WTC11 (cell line): Measurements from ENCODE around the gene TMEM143.

ENCODE experiments used
- ATF3 ChIP-seq: sonication (generic); formaldehyde crosslinking; conservative IDR thresholded peaks from 2 replicates; pipeline ENCODE4 v1.8.1; 2022; ENCODE audit warnings: mild to moderate bottlenecking, missing genetic modification reagents
- CTCF ChIP-seq: fragments of 200-600 bp; IDR thresholded peaks from 2 replicates; pipeline ENCODE4 v1.8.0; 2022; ENCODE audit warnings: antibody characterized with exemption
- E2F1 ChIP-seq: sonication (generic); formaldehyde crosslinking; IDR thresholded peaks from 2 replicates; pipeline ENCODE4 v1.8.0; 2022; ENCODE audit warnings: mild to moderate bottlenecking, missing genetic modification reagents
- FOXK1 ChIP-seq: sonication (generic); formaldehyde crosslinking; IDR thresholded peaks from 2 replicates; pipeline ENCODE4 v1.8.0; 2022; ENCODE audit warnings: mild to moderate bottlenecking, moderate library complexity, missing genetic modification reagents
- JUN ChIP-seq: sonication (generic); formaldehyde crosslinking; IDR thresholded peaks from 2 replicates; pipeline ENCODE4 v1.8.0; 2023; ENCODE audit warnings: mild to moderate bottlenecking, missing genetic modification reagents
- TP53 ChIP-seq: sonication (generic); formaldehyde crosslinking; IDR thresholded peaks from 2 replicates; pipeline ENCODE4 v1.8.1; 2023; ENCODE audit warnings: mild to moderate bottlenecking, missing genetic modification reagents
- USF2 ChIP-seq: sonication (generic); formaldehyde crosslinking; IDR thresholded peaks from 2 replicates; pipeline ENCODE4 v1.8.1; 2023; ENCODE audit warnings: mild to moderate bottlenecking, missing genetic modification reagents, moderate library complexity
- TF ChIP-seq, protein P1 (sequence below): sonication (generic); formaldehyde crosslinking; IDR thresholded peaks from 2 replicates; pipeline ENCODE4 v1.8.0; 2023; ENCODE audit warnings: mild to moderate bottlenecking, missing genetic modification reagents
- TF ChIP-seq, protein P2 (sequence below): sonication (generic); formaldehyde crosslinking; IDR thresholded peaks from 2 replicates; pipeline ENCODE4 v1.8.0; 2022; ENCODE audit warnings: mild to moderate bottlenecking, missing genetic modification reagents

GRCh38 chr19:48344892-48345291 is 18.8 kb downstream of the TMEM143 start:
- TF ChIP-seq CTCF, result no peak
- TF ChIP-seq E2F1 (CRISPR knock-in tag), result no peak
- no peak for TF ChIP-seq JUN (CRISPR knock-in tag)
- TF ChIP-seq USF2 (CRISPR knock-in tag), result no peak
- no peak for TF ChIP-seq FOXK1 (CRISPR knock-in tag)
- TF ChIP-seq, protein P1, sequence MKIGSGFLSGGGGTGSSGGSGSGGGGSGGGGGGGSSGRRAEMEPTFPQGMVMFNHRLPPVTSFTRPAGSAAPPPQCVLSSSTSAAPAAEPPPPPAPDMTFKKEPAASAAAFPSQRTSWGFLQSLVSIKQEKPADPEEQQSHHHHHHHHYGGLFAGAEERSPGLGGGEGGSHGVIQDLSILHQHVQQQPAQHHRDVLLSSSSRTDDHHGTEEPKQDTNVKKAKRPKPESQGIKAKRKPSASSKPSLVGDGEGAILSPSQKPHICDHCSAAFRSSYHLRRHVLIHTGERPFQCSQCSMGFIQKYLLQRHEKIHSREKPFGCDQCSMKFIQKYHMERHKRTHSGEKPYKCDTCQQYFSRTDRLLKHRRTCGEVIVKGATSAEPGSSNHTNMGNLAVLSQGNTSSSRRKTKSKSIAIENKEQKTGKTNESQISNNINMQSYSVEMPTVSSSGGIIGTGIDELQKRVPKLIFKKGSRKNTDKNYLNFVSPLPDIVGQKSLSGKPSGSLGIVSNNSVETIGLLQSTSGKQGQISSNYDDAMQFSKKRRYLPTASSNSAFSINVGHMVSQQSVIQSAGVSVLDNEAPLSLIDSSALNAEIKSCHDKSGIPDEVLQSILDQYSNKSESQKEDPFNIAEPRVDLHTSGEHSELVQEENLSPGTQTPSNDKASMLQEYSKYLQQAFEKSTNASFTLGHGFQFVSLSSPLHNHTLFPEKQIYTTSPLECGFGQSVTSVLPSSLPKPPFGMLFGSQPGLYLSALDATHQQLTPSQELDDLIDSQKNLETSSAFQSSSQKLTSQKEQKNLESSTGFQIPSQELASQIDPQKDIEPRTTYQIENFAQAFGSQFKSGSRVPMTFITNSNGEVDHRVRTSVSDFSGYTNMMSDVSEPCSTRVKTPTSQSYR, result no peak
- no peak for TF ChIP-seq ATF3 (CRISPR knock-in tag)
- TF ChIP-seq TP53 (CRISPR knock-in tag), result no peak
- TF ChIP-seq, protein P2, sequence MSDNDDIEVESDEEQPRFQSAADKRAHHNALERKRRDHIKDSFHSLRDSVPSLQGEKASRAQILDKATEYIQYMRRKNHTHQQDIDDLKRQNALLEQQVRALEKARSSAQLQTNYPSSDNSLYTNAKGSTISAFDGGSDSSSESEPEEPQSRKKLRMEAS (CRISPR knock-in tag), result no peak
